GM21786 (cell line): Measurements from ENCODE around the gene SCAPER.
"Not testable (repeated sequence)": the region's sequence is repeated elsewhere in the genome, so short reads cannot be mapped to it uniquely, and the experiment has no call there.

Experiments
- ATAC-seq: cut with Tn5 transposase; IDR thresholded peaks from one replicate; pipeline ENCODE4 v1.9.1; 2021; ENCODE audit not compliant: unreplicated experiment

The SCAPER gene

DNA sequence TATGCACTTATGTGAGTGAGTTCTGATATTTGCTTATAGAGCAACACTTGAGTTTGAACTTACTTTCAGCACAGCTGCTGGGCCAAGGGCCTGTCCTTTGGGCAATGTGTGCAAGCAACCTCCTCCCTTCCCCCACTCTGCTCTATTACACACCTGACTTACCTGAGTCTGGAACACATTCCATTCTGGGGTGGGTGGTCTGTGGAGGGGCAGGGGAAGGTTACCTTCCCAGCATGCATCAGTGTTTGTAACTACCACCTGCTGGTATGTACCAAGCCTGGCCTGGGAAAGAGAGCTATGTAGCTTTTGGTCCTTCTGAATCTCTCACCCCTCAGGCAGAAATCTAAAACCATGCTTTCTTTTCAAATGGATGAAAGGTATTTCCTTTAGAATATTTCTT is 465.6 kb downstream of the SCAPER start:
- no peak for ATAC-seq

DNA sequence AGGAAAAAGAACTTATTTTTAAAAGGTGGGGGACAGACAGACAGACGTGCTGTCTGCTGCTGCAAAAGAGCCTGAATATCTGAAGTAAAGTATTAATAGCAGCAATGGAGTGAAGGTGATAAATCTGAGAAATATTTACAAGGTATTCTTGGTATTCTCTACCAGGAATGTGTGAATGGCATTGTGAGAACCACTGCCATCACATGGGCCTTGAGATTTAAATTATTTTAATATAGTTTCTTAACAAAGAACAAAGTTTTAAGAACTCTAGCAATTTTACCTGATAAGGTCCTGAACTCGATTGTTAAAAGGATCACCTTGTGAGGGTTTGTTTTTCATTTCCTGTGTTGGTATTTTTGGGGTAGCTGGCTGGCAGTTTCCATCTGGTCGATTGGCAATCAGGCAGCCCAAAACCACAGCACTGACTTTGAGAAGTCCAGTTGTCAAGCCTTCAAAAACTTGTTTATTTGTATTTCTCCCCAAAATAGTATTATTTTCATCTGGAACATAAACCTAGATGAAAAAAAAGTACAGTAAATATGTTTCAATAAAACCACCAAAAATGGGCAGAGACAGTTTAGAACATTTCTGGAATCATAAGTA is 471.2 kb downstream of the SCAPER start:
- no peak for ATAC-seq

DNA sequence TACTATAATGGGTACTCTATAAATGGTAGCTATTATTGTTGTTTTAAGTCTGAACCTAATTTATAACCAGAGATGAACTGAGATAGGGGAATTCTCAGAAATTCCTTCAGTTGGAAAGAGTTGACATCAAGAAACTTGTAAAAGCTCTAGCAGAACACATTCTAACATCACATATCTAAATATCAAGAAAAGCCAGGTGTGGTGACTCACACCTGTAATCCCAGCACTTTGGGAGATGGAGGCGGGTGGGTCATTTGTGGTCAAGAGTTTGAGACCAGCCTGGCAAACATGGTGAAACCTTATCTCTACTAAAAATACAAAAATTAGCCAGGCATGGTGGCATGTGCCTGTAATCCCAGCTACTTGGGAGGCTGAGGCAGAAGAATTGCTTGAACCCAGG is 472.1 kb downstream of the SCAPER start:
- not testable (repeated sequence) for ATAC-seq

DNA sequence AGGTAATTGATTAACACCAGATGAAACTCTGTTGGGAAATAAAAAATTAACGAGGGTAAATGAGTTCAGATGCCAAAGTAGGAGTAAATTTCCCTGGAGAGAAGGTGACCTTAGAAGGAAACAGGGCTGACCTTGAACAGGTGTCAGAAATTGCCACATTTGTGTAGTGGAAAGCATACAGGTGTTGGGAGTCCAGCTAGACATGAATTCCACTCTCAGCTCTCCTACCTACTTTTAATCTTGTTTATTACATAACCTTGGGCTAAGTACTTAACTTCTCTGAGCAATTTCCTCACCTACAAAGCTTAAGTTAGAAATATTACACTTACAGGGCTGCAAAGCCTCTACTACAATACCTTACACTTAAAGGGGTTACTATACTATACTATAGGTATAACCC is 472.5 kb downstream of the SCAPER start:
- ATAC-seq, result no peak

DNA sequence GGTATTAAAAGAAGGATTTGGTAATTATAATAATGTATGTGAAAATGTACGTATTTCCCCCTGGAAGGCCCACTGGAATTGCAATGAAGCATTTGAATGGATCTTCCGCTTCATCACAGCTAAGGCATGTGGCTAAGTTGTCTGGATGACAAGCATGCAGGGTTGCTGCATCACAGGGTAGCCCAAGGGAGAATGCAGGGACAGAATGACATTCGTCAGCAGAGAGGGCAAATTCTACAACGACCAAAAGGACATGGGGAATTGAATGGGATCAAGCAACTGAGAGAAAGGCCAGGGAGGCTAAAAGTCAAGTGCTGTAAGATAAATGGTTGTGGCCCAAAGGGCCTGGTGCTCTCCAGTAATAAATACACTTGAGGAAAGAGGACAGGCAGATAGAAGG is 473.2 kb downstream of the SCAPER start:
- ATAC-seq, result no peak

DNA sequence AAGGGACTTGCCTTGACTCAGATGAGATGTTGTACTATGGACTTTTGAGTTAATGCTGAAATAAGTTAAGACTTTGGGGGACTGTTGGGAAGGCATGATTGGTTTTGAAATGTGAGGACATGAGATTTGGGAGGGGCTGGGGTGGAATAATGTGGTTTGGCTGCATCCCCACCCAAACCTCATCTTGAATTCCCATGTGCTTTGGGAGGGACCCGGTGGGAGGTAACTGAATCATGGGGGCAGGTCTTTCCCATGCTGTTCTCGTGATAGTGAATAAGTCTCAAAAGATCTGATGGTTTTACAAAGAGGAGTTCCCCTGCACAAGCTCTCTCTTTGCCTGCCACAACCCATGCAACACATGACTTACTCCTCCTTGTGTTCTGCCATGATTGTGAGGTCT is 474.4 kb downstream of the SCAPER start:
- not testable (repeated sequence) for ATAC-seq

DNA sequence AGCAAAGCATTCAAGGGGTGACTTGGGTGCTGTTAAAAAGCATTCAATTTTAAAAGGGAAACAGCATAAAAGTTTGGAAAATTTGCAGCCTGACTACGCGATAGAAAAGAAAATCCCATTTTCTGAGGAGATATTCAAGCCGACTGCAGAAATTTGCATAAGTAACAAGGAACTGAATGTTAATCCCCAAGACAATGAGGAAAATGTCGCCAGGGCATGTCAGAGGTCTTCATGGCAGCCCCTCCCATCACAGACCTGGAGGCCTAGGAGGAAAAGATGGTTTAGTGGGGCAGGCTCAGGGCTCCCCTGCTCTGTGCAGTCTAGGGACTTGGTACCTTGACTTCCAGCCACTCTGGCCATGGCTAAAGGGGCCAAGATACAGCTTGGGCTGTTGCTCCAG is 475.5 kb downstream of the SCAPER start:
- ATAC-seq, result no peak

DNA sequence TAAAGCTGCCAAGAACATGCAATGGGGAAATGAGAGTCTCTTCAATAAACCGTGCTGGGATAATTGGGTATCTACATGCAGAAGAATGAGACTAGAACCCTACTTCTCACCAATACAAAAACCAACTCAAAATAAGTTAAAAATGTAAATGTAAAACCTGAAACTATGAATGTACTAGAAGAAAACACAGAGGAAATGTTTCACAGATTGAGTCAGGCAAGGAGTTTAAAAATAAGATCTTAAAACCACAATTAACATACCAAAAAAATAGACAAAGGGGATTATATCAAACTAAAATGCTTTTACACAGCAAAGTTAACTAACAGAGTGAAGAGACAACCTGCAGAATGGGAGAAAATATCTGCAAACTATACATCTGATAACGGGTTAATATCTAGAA is 478.2 kb downstream of the SCAPER start:
- ATAC-seq, result no peak

DNA sequence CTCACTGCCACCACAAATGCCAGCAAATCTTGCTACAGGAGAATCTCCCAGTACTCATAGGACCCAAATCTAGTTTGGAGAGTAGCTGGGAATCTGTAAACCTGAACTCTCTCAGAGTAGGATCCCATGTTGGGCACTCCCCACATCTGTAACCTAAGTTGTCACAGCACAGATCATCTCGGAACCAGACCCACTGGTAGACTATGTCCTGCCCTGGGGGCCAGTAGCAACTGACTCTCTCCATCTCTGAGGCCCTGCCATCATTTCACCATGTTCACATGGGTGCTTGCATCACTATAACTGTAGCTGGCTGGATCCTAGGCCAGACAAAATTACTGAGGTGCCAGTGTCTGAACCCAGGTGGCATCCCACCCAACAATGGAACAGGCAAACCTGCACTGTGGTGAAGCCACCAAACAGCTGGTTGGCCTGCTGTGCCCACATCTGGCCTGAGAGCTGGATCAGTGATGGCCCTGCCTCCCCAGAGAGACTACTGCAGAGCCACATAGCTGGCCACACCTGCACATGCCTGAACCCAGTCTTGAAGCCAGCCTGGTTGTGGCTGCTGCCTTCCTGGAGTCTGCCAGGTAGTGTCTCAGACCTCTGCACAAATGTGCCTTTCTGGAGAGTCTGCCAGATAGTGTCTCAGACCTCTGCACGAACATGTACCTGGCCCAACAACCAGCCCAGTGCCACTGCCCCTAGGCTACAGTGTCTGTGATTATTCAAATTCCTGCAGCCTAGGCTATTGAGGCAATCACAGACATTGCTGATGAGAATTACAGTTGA is 486.6 kb downstream of the SCAPER start:
- no peak for ATAC-seq

DNA sequence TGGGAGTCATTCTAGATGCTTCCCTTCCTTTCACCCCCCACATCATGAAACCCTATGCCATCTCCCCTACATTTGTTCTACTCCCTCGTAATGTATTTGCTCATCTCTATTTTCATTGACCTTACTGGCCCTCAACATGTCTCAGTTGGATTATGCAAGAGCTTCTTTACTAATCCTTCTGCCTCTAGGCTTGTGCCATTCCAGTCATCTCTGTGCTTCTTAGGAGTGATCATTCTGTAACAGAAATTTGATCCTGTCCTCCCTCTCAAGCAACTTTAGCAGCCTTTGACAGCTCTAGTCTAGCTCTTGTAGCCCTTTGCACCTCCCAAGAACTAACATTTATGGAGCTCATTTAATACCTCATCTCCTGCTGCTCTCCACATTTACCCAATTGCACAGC is 503.9 kb downstream of the SCAPER start:
- no peak for ATAC-seq

DNA sequence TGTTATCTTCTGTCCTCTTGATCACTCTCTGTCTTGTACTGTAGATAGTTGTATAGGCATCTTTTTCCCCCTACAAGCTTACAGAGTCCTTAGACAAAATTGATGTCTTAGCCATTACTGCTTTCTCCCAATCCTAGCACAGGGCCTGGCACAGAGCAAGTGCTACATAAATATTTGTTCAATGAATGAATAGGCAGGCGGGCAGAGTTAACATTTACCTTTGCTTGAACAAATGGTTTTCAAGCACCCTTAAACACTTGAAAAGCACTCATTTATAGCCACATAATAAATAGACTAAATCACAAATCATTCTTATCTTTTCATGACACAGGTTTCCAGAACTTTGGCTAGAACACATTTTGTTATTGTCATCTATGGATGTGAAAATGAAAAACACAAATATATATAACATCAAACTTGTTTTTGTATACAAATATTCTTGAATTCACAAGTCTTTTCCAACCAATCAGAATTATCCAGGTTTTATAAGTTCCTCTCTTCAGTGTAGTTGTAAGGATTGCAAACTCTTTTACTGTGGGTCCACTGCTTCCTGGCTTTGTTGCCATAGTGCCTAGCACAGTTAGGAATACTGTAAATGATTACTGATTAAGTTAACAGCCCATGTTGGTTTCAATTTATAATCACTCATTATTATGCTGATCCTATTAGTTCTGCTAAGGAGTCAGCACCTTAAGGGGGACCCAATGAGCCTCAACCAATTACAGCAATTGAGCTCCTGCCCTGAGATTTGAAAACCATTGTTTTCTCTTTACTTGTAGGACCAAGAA is 506.6 kb downstream of the SCAPER start:
- no peak for ATAC-seq

DNA sequence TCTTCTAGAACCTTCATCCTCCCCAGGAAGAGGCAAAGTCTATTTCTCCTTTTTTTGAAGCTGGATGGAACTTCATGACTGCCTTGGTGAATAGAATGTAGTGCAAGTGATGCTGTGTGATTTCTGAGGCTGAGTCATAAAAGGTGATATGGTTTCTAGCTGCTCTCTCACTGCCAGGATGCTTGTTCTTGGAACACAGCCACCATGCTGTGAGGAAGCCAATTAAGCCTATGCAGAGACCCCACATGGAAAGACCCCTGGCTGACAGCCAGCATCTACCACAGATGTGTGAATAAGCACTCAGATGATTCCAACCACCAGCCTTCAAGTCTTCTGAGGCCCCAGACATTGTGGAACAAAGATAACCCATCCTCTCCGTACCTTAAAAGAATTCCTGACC is 511.5 kb downstream of the SCAPER start:
- ATAC-seq, result no peak

DNA sequence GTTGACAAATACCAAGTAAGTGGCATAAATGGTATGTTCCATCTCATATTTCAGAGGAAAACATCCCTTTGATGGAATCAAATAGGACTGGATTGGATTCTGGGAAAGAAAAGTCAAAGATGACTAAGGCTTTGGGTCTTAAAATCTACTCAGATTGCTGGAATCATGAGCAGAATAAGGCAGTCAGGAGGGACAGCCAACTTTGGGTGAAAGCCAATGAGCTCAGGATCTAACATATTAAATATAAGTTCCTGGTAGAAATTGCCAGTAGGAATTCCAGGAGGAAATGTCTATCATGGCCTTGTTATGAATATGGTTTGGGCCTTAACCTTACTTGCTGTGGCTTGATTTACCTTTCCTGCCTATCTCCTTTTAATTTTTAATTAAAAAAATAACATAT is 513.3 kb downstream of the SCAPER start:
- ATAC-seq, result no peak

DNA sequence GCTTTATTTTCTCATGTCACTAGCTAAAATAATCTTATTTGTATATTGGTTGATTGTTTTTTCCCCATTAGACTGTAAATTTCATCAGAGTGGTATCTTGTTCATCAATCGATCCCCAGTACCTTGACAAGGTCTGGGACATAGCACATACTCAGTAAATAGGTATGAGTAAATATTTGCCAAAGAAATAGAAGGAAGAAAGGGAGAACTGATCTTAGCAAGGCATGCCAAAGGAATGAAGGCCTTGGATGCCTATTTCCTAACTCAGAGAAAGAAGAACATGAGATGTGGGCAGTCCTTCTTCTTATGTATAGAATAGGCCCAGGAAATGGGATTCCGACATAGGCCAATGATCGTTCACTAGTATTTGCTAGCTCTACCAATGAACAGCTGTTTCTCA is 513.8 kb downstream of the SCAPER start:
- no peak for ATAC-seq

DNA sequence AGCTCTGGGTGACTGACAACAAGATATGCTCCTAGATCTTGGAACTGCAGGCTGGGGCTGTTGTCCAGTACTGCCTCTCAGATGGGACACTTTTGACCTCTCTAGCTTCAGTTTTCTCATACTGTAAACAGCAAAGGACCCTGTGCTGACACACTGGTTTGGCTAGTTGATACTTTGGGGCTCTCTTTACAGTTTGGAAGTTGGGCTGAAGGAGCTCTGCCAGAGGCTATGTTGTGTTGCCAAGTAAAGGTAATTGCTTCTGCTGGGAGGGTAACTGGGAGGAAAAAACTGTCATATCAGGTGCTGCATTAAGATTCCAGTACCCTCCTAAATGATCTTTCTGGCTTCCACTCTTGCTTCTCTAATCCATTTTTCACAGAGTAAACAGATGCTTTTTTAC is 514.6 kb downstream of the SCAPER start:
- no peak for ATAC-seq

DNA sequence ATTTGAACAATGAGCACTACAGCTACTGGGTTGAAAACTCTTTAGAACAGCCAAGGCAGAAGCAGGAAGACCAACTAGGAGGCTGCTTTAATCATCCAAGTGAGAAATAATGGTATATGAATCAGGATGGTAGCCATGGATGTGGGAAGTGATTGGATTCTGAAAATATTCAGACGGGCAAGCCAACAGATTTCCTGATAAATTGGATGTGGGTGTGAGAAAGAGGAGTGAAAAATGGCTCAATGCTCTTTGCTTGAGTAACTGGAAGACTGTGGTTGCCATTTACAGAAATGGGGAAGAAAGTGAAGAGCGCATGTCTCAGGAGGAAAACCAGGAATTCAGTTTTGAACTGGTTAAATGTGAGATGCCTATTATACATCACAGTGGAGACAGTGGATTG is 518.2 kb downstream of the SCAPER start:
- ATAC-seq, result no peak

DNA sequence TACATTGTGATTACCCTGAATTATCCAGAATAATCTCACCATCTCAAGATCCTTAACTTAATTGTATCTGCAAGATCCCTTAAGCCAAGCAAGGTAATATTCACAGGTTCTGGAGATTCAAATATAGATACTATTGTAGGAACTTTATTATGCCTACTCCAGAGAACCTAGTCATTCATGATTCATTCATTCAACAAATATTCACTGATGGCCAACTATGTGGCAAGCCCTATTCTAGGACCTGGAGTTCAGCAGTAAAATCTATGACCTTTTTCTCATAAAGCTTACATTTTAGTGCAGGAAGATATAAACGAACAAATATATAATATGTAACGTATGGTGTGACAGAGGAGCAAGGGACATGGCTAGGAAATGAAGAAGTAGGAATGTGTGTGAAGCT is 519.0 kb downstream of the SCAPER start:
- no peak for ATAC-seq

DNA sequence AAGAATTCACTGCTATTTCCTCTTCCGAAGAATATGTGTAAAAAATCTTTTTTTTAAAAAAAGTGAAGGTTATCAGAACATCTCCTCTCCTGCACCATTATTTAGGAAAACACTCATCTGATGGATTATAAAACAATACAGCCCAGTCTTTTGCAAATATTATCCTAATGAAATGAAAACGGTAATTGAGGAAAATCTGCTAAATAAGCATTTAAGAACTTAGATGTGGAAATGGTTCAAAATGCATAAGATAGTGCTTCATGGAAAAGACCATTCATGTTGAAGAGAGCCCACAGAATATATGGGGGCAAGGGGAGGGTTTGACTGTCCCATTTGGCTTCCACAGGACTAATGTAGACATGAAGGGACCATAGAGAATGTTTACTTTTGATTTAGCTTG is 520.7 kb downstream of the SCAPER start:
- ATAC-seq, result no peak

DNA sequence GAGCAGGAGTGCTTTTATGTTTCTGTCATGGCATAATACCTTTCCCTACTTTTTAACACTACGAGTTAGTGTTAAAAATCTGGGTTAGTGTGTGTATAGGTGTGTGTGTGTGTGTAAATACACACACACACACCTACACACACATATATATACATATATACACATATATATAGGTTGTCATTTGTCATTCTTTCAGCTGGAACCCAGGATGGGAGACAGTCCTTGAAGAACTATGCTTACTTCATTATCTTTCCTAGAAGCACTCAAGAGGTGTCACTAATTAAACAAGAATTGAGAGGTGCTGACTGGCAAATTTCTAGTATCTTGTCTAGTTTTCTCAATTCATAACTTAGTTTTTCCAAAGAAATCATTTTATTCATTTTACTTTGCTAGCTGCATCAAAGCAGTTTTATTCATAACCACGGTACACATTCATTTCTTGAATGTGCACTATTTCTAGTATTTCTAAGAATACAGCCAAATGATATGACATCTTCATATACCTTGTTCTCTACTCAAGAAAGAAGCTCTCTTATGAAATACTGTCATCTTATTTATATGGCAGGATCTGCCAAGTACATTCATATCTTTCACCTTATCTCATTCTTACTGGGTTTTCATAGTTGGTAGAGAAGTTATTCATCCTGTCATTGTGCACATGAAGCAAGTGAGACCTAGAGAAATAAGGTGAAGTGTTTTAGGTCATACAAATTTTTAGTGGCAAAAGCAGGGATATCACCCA is 522.0 kb downstream of the SCAPER start:
- no peak for ATAC-seq

DNA sequence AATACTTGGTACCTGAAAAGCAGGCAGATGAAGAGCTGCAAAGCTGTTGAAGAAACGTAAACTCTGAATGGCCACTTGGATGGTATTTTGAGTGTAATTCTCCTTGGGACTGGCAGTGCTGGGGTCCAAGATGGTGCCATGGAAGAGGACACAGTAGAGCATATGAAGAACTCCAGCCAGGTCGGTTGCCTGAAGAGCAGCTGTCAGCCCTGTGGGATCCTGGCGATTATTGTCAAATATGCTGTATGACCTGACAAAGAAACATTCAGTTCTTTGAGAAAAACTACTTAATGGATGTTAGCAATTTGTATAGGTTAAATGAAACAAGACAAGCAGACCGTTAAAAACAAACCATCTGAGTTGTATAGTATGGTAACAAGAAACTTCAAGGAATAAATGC is 523.8 kb downstream of the SCAPER start:
- ATAC-seq, result no peak

DNA sequence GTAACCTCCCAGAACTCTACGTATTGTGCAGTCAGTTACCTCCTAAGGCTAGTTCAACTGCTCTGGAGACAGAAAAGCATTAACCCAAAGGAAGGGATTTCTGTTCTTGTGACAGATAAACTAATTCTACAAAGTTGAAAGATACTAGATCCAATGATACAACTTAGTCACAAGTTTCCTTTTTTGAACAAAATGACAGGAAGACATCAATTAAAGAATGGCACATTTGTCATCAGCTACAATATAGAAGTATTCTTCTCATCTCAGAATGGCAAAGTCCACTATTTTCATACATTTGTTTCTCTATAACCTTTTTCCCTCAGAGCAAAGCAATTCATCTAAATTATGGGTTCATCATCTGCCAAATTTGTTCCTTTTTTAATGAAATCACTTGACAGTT is 524.9 kb downstream of the SCAPER start:
- no peak for ATAC-seq
